A549 treated with AZD9567 at 1 μM for 4 hours (cell line): ENCODE measurements around the gene RFXANK. TPM values are rescaled to one million over a fixed set of nuclear protein-coding genes. Genes with fewer than 3 reads are reported as not detected.

Source experiments
- total RNA-seq: library from RNA; stranded (reverse); fragments of 200-300 nt; extraction: Qiagen RNA extraction; gene quantifications from 5 replicates; pipeline ENCODE4 v1.2.3, GENCODE V29; 2022; ENCODE audit not compliant: insufficient read depth

Gene RFXANK, protein sequence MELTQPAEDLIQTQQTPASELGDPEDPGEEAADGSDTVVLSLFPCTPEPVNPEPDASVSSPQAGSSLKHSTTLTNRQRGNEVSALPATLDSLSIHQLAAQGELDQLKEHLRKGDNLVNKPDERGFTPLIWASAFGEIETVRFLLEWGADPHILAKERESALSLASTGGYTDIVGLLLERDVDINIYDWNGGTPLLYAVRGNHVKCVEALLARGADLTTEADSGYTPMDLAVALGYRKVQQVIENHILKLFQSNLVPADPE
- 42.7 to 55.0 TPM (median 45.6 TPM) in 5 replicates for total RNA-seq

DNA sequence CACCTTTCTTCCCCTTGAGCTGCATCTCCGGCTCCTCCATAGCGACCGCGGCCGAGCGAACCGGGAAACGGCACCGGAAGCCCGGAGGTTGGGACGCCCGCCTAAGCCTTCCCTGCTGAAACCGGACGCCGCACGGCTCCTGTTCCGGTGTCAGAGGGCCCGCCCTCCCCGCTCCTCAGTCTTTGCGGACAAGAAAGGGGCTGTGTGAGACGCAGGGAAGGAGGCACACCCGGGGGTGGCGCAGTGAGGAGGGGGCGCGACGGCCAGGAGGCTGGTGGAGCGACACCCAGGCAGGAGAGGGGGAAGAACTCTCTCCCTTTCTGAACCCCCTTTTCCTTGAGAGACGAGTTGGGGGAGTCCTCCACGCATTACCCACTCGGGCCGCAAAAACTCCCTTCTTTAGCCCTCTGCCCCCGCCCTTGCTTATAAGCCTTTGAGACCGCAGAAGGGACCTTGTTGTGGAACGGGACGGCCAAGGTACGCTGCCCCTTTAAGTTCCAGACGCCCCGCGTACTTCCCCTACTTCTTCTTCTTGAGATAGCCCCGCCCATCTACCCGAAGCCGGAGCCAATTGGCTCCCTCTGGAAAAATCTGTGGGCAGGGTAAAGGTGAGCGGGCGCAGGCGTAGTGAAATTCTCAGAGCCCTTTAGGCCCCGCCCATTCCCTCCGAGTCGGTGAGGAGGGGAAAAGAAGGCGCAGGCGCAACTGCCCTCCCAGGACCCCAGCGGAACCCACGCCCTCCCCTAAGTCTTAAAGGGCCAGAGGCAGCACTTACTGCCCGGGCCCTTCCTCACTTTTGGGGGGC lies at the start of gene RFXANK, which contains the start of gene BORCS8:
Gene RFXANK, plus strand, starts transcription at position 181 of the 805 bp plus-strand sequence. CDS start 1,689 bp downstream, outside the sequence.
Gene BORCS8, minus strand, starts transcription at position 75 of the 805 bp plus-strand sequence. Its CDS starts 35 bp downstream, at position 40.

DNA sequence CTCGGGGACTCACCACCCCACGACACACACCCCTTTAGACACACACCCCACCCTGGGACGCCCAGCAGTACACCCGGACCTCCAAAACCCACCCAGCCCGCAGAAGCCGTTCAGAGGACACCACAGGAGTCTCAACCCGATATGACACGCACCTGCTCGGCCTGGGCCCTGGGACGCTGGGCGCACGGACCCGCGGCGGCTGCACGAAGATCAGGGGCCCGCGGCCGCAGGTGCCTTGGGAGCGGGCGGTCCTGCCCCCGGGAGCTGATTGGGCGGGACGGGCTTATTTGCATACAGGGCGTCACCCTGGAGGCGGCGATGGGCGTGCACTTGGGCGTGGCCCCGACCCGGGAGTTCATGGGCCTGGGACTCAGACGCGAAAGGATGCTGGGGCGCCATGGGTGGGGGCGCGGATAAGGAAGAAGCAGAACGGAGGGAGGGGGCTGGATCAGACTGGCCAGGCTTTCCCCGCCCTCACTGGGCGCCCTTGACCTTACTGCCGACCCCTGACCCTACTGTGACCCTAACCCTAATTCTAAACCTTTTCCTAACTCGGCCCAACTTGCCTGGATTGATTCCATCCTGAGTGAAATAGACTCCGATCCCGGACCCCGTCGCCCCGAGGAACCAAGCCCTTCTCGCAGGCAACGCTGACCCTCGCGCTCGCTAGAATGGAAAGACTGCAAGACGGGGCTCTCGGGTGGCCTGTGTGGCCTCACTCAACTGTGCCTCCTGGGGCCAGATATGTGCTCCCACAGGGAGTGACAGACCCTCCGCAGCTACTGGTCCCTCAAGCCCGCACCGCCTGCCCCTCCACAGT lies 21.8 kb upstream of the RFXANK start, which contains the start of gene MEF2B:
Gene MEF2B, minus strand, starts transcription at position 211 of the 820 bp plus-strand sequence. CDS start 19,528 bp downstream, outside the sequence.

DNA sequence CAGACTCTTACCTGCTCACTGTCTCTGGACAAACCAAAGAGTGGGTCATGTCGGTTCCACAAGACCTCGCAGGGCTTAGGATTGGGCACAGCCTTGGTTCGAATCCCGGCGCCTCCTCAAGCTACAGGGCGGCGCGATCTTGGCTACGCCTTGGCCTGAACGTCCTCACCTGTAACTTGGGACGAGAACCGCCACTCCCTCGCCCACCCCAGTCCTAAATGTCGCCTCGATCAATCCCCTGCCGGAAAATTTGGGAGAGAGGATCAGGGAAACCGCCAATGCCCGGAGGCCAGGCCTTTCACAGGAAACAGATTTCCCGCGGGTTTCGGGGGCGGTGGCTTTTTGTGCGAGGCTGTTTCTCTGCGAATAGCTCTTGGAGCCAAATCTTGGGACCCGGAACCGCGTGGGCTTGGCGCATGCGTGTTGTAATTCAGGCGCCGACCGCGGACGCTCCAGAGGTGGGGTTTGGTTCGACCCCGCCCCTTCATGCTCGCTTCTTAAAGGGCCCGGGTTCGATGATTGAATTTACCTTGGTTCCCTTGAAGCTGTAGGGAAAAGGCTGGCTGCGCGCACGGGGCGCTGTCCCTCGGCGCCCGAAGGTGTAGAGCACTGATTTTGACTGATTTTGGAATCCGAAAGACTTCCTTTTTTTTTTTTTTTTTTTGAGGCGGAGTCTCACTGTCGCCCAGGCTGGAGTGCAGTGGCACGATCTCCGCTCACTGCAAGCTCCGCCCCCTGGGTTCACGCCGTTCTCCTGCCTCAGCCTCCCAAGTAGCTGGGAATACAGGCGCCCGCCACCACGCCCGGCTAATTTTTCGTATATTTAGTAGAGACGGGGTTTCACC lies 11.2 kb downstream of the RFXANK start, which contains the start of gene NR2C2AP:
Gene NR2C2AP, minus strand, starts transcription at position 403 of the 845 bp plus-strand sequence. Its CDS starts 354 bp downstream, at position 49.

DNA sequence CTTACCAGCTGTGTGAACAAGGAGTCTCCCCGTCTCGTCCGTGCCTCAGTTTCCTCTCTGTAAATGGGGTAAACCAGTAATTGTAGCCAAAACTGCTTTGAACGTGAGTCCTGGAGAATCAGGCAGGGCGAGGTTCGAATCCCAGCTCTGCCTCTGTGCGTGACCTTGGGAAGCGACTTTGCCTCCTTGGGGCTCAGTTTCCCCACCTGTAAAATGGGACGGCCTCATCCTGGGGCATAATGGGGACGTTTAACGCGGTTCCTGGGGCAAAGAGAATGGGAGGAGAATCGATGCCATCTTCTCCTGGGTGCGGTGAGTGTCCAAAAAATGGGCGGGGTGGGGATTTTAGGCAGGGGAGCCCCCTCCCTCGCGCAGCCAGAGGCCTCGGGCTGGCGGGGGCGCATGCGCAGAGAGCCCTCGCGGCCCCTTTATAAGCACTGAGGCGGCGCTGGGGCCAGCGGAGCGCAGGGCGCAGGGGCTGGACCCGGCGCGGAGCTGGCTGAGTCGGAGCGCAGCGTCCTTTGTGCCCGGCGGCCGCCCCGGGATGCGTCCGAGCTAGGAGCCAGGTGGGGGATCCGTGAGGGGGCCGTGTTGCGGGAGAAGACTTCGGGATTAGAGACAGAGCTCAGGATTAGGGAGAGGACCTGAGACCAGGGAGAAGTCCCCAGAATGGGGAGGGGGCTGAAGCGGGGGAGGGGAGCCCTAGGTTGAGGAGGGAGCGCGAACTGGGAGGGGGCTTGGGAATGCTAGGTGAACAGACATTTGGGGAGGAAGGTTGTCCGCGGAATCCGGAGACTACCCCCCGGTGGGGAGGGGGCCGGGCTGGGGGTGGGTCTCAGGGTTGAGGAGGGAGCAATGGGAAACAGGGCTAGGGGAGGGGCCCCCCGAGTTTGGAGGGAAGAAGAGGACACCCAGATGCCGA lies 19.7 kb downstream of the RFXANK start, which contains the start of gene NCAN:
Gene NCAN, plus strand, starts transcription at position 460 of the 922 bp plus-strand sequence. CDS start 4,996 bp downstream, outside the sequence.

Other genes starting within 250 kb of the RFXANK start
- gene SUGP2, start 158.7 kb upstream of the RFXANK start, total RNA-seq: 21.0 to 33.2 TPM (median 32.3 TPM) in 5 replicates
- gene ARMC6, start 158.7 kb upstream of the RFXANK start, total RNA-seq: 25.9 to 39.3 TPM (median 27.3 TPM) in 5 replicates
- 0.85 to 1.3 TPM (median 1.1 TPM) in 4 of 5 replicates, not detected in the other for gene SLC25A42, start 128.3 kb upstream of the RFXANK start, total RNA-seq
- gene TMEM161A, start 53.8 kb upstream of the RFXANK start, total RNA-seq: 23.6 to 26.8 TPM (median 24.6 TPM) in 5 replicates
- gene MEF2B, start 22.0 kb upstream of the RFXANK start, total RNA-seq: 0.64 to 1.1 TPM (median 0.80 TPM) in 4 of 5 replicates, not detected in the other
- gene BORCS8, start 106 bp upstream of the RFXANK start, total RNA-seq: 6.4 to 12.5 TPM (median 11.8 TPM) in 5 replicates
- gene NR2C2AP, start 11.2 kb downstream of the RFXANK start, total RNA-seq: 31.1 to 45.3 TPM (median 32.4 TPM) in 5 replicates
- gene NCAN, start 19.7 kb downstream of the RFXANK start, total RNA-seq: 0.06 to 0.21 TPM (median 0.12 TPM) in 4 of 5 replicates, not detected in the other
- gene TM6SF2, start 81.0 kb downstream of the RFXANK start, total RNA-seq: 0.33 to 0.83 TPM (median 0.70 TPM) in 4 of 5 replicates, not detected in the other
- gene SUGP1, start 128.3 kb downstream of the RFXANK start, total RNA-seq: 24.9 to 44.4 TPM (median 27.8 TPM) in 5 replicates
- 13.4 to 15.0 TPM (median 13.6 TPM) in 5 replicates for gene MAU2, start 128.6 kb downstream of the RFXANK start, total RNA-seq
- gene GATAD2A, start 213.4 kb downstream of the RFXANK start, total RNA-seq: 42.7 to 51.8 TPM (median 47.6 TPM) in 5 replicates